SK-N-SH treated with all-trans-retinoic acid at 6 μM for 48 hours (cell line): Measurements from ENCODE around the gene POLR3H.

Experiments
- ATAC-seq: fragments of 200-7000 bp; cut with Tn5 transposase; 3 replicates; pipeline ENCODE4 v1.9.1; 2020; ENCODE audit warnings: mild to moderate bottlenecking, moderate library complexity
- ARNTL ChIP-seq: fragments of 450-650 bp; formaldehyde crosslinking; IDR thresholded peaks from 2 replicates; pipeline ENCODE4 v1.5.0; 2020; ENCODE audit warnings: low read depth, mild to moderate bottlenecking, moderate library complexity, borderline replicate concordance
- BACH2 ChIP-seq: fragments of 250-450 bp; sonication (Bioruptor Pico); IDR thresholded peaks from 2 replicates; pipeline ENCODE4 v1.9.0; 2021; ENCODE audit warnings: mild to moderate bottlenecking, borderline replicate concordance
- CREB5 ChIP-seq: fragments of 250-450 bp; sonication (Bioruptor Pico); IDR thresholded peaks from 2 replicates; pipeline ENCODE4 v1.5.1; 2020; ENCODE audit warnings: low read depth, mild to moderate bottlenecking, moderate library complexity
- CSDC2 ChIP-seq: fragments of 250-450 bp; sonication (Bioruptor Pico); IDR thresholded peaks from 2 replicates; pipeline ENCODE4 v1.5.0; 2020; ENCODE audit warnings: mild to moderate bottlenecking, moderate library complexity
- CSRNP3 ChIP-seq: fragments of 250-450 bp; sonication (Bioruptor Pico); IDR thresholded peaks from 2 replicates; pipeline ENCODE4 v1.5.1; 2021; ENCODE audit warnings: mild to moderate bottlenecking, moderate library complexity
- ESRRG ChIP-seq: fragments of 250-450 bp; sonication (Bioruptor Pico); IDR thresholded peaks from 2 replicates; pipeline ENCODE4 v1.6.1; 2021; ENCODE audit warnings: mild to moderate bottlenecking
- GLIS3 ChIP-seq: fragments of 250-450 bp; sonication (Bioruptor Pico); IDR thresholded peaks from 2 replicates; pipeline ENCODE4 v1.5.0; 2020; ENCODE audit warnings: mild to moderate bottlenecking, moderate library complexity
- ISL1 ChIP-seq: fragments of 250-450 bp; sonication (Bioruptor Pico); IDR thresholded peaks from 2 replicates; pipeline ENCODE4 v2.1.2; 2022; ENCODE audit warnings: mild to moderate bottlenecking, moderate library complexity
- OSR1 ChIP-seq: fragments of 250-450 bp; sonication (Bioruptor Pico); IDR thresholded peaks from 2 replicates; pipeline ENCODE4 v1.8.0; 2022; ENCODE audit warnings: moderate library complexity, mild to moderate bottlenecking, inconsistent platforms
- PATZ1 ChIP-seq: fragments of 250-450 bp; sonication (Bioruptor Pico); IDR thresholded peaks from 2 replicates; pipeline ENCODE4 v1.8.0; 2020; ENCODE audit warnings: mild to moderate bottlenecking, moderate library complexity, borderline replicate concordance
- POU6F1 ChIP-seq: fragments of 250-450 bp; sonication (Bioruptor Pico); IDR thresholded peaks from 2 replicates; pipeline ENCODE4 v1.8.0; 2021; ENCODE audit warnings: low read depth, mild to moderate bottlenecking, moderate library complexity, borderline replicate concordance
- PPARA ChIP-seq: fragments of 250-450 bp; sonication (Bioruptor Pico); IDR thresholded peaks from 2 replicates; pipeline ENCODE4 v1.5.0; 2020; ENCODE audit warnings: mild to moderate bottlenecking, borderline replicate concordance
- RARB ChIP-seq: fragments of 250-450 bp; sonication (Bioruptor Pico); IDR thresholded peaks from 2 replicates; pipeline ENCODE4 v1.8.0; 2021; ENCODE audit warnings: mild to moderate bottlenecking, moderate library complexity
- TCF4 ChIP-seq: fragments of 250-450 bp; sonication (Bioruptor Pico); IDR thresholded peaks from 2 replicates; pipeline ENCODE4 v1.8.0; 2021; ENCODE audit warnings: mild to moderate bottlenecking, moderate library complexity, borderline replicate concordance
- TOX ChIP-seq: fragments of 250-450 bp; sonication (Bioruptor Pico); IDR thresholded peaks from 2 replicates; pipeline ENCODE4 v1.8.0; 2021; ENCODE audit warnings: mild to moderate bottlenecking, moderate library complexity, borderline replicate concordance
- TSHZ2 ChIP-seq: fragments of 250-450 bp; sonication (Bioruptor Pico); IDR thresholded peaks from 2 replicates; pipeline ENCODE4 v1.5.0; 2020; ENCODE audit warnings: mild to moderate bottlenecking, moderate library complexity
- ZC3H10 ChIP-seq: fragments of 250-450 bp; sonication (Bioruptor Pico); IDR thresholded peaks from 2 replicates; pipeline ENCODE4 v1.5.1; 2021; ENCODE audit warnings: mild to moderate bottlenecking, moderate library complexity
- ZFP3 ChIP-seq: fragments of 250-450 bp; sonication (Bioruptor Pico); IDR thresholded peaks from 2 replicates; pipeline ENCODE4 v1.5.0; 2020; ENCODE audit warnings: mild to moderate bottlenecking, moderate library complexity
- ZFP30 ChIP-seq: fragments of 450-650 bp; formaldehyde crosslinking; IDR thresholded peaks from 2 replicates; pipeline ENCODE4 v1.5.0; 2022; ENCODE audit warnings: mild to moderate bottlenecking, moderate library complexity
- ZNF565 ChIP-seq: fragments of 450-650 bp; formaldehyde crosslinking; conservative IDR thresholded peaks from 2 replicates; pipeline ENCODE4 v1.5.0; 2020; ENCODE audit warnings: low read depth, mild to moderate bottlenecking, moderate library complexity
- ZNF8 ChIP-seq: fragments of 450-650 bp; formaldehyde crosslinking; IDR thresholded peaks from 2 replicates; pipeline ENCODE4 v1.5.0; 2020; ENCODE audit warnings: mild to moderate bottlenecking, moderate library complexity

POLR3H gene

GRCh38 chr22:41525450-41526225 lies 18.6 kb downstream of the POLR3H start:
- TF ChIP-seq CREB5 (CRISPR knock-in tag) (no peak), TCF4 (CRISPR knock-in tag) (no peak), ARNTL (CRISPR knock-in tag) (no peak), TOX (CRISPR knock-in tag) (no peak), CSRNP3 (CRISPR knock-in tag) (no peak), TSHZ2 (CRISPR knock-in tag) (no peak), ZNF8 (no peak), RARB (CRISPR knock-in tag) (no peak), CSDC2 (CRISPR knock-in tag) (no peak), ESRRG (no peak), ZNF565 (CRISPR knock-in tag) (no peak), BACH2 (no peak), ZC3H10 (CRISPR knock-in tag) (no peak), ZFP3 (no peak), ZFP30 (CRISPR knock-in tag) (no peak), PATZ1 (CRISPR knock-in tag) (no peak), ISL1 (CRISPR knock-in tag) (no peak), PPARA (no peak), OSR1 (CRISPR knock-in tag) (no peak)
- TF ChIP-seq, all 23 proteins: peak for 0
- ATAC-seq, result no peak; the same call in 2 of the 3 replicates

GRCh38 chr22:41524809-41525449 lies 19.3 kb downstream of the POLR3H start:
- ATAC-seq, result no peak; the same call in 2 of the 3 replicates
- TF ChIP-seq ZNF565 (CRISPR knock-in tag) (no peak), PATZ1 (CRISPR knock-in tag) (no peak), POU6F1 (no peak), TOX (CRISPR knock-in tag) (no peak), ESRRG (no peak), ZC3H10 (CRISPR knock-in tag) (no peak), GLIS3 (CRISPR knock-in tag) (no peak), ZFP3 (no peak), BACH2 (no peak), TCF4 (CRISPR knock-in tag) (no peak), CREB5 (CRISPR knock-in tag) (no peak), CSRNP3 (CRISPR knock-in tag) (no peak), OSR1 (CRISPR knock-in tag) (no peak)
